Fibroblast of upper back skin (primary cell): ENCODE results near the gene APOA5.

Experiments
- DNase-seq: peaks from one replicate; pipeline ENCODE4 v3.0.0-alpha.2; 2013

APOA5 gene

GRCh38 chr11:116794851-116795250, 3.2 kb upstream of the APOA5 start:
- DNase-seq, result no peak

GRCh38 chr11:116793772-116794097, 2.1 kb upstream of the APOA5 start:
- DNase-seq, result peak; percentile 13

DNA sequence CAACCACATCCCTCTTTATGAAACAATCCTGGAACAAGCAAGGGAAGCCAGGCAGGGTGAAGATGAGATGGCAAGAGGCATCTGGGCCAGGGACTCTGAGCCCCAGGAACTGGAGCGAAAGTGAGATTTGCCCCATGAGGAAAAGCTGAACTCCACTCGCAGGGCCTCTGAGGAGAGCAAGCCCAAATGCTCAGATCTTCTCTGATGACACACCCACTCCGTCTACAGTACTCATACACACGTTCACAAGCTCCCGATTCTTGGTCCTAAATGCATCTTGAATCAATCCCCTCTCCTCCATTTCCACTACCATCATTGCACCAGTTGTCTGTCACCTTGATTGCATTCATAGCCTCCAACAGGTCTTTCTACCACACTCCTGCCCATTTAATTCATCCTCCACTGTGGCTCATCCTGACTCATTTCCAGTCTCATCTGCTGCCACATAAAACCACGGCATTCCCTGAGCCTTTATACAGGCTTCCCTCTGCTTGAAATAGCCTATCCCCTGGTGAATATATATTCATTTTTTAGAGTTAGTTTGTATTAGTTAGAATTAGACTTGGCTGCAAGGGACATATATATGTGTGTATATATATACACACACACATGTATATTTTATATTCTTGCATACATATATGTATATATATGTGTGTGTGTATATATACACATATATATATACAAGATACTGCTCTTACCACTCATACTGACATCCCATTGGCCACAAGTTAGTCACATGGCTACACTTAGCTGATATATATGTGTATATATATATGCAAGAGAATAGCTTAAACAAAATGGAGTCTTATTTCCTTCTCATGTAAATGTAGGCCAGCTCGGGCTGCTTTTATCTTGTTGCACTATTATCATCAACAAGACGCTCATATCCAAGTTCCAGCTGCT, 1.4 kb upstream of the APOA5 start:
- DNase-seq, result peak; percentile 80

DNA sequence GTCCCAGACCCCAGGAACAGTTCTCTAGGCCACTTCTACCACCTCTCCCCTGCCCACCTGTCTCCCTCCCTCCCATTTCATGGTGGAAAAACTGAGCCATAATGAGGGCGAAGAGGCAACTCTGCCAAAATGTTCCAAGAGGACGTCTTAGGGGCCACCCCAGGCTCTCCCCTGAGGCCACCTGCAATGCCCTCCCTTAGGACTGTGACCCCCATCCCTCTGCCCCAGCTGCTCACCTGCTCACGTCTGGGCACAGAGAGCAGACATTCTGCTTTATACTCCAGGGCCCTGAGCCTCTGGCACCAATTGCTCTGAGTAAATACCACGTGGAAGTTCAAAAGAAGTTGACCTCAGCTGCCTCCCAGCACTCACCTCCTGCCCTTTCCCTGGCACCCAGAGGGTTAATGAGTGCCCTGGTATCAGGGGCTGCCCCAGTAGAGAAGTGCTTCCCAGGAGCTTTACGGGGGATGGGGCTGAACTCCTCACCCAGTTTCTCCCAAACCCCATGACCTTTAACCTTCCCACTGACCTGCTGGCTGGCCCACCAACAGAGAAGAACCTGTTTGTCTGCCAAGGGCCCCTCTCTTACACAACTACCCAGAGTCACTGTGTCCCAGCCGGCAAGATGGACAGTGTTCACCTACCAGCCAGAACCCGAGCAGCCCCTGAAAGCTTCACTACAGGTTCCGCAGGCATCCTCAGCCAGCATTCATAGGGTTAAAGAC, 627 bp upstream of the APOA5 start:
- DNase-seq, result no peak

- peak; percentile 63 for DNase-seq
Measured at GRCh38 chr11:116791002-116791812, 472 bp downstream of the APOA5 start.

DNA sequence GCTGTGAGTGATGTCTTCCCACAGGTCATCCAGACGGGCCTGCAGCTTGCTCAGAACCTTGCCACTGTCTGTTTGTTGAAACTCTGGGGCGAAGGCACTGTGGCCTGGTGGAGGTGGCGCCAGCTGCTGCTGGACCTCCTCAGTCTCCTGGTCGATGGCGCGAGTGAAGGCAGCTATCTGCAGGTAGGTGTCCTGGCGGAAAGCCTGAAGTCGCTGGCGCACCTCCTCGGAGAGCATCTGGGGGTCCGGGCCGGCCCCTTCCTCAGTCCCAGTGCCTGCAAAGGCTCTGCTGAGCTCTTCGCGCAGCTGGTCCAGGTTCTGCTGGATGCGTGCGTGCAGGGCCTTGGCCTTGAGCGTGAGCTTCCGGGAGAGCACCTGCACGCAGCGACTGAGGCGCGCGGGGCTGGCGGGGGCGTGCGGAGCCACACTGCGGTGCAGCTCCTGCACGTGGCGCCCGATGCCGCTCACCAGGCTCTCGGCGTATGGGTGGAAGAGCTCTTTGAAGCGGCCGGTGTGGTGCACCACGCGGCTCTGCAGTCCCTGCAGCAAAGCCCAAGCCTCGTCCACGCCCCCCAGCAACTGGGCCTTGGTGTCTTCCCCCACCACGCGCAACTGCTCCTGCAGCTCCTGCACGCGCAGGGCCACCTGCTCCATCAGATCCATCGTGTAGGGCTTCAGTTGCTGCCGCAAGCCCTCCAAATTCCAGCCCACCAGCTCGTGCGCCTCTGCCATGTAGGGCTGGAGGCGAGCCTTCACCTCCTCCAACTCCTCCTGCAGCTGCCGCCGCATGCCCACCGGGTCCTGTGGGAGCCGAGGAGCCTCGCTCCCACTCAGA, 1.3 kb downstream of the APOA5 start:
- DNase-seq, result no peak

DNA sequence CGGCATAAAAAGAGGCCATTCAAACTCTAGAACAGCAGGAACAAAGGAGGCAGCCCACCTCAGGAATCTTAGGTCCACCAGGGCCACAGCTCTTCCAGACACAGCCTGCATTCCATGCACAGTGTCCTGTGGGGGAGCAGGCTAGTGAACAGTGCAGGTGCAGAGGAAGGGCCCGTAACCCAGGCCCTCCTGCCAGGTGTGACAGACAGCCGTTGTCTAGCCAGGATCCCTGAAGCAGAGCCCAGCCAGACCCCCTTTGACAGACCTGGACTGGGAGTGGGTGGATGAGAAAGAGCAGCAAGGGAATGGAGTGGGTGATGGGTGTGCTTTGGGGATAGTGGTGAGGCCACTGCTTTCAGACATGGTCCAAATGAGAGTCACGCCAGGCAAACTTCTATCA, 2.7 kb downstream of the APOA5 start:
- no peak for DNase-seq

DNA sequence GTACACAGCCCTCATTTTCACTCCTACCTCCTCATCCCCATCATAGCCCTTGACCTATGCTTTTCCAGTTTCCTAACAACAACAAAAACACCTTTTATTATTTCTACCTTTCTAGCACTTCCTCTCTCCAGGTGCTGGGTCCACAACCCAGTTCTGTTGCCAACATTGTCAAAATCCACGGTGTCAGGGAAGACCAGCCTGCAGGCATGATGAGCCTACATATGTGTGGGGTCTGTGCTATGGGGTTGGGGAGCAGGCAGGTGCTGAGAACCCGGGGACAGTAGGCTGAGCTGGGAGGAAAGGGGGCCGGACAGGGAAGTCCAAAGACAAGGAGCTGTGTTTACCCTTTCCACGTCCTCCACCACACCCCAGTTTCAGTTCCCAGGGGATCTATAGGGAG, 3.1 kb downstream of the APOA5 start:
- no peak for DNase-seq

GRCh38 chr11:116787786-116788486, 3.7 kb downstream of the APOA5 start, which contains the start of gene ZPR1:
ZPR1 (minus strand) TSS chr11:116788023; CDS start chr11:116787990, 33 bp downstream.
- DNase-seq, result peak; percentile 65

DNA sequence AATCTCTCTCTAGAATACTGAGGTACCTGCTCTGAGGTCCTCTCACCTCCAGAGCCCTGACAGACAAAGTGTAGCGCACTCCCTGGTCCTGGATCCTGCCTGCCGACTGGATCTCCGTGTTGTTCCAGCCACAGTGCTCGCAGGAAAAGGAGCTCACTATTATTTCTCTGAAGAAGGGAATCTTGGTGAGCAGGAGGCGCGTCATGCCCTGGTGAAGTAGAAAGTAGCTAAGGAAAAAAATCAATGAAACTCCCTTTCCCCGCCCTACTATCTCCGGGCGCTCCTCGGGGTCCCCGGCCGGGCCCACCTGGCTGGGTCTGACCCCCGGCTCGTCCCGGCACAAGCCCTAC, 4.3 kb downstream of the APOA5 start:
- DNase-seq, result no peak

DNA sequence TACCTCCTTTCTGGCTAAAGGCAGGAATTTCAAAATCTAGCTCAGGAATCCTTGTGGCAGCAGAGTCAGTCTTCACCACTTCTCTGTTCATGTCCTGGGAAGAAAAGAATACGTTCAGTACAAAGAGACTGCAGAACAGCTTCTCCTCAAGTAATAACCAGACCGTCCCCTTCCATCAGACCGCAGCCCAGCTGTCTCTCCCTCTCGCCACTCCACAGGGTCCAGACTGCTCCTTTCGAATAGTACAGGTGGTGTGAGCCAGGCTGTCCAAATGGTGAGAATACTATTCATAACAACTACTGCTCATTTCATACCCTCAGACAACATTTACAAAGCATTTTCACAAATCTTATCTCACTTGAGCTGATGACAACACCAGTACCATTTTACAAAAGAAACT, 4.7 kb downstream of the APOA5 start:
- DNase-seq, result no peak

GRCh38 chr11:116786326-116786725, 5.4 kb downstream of the APOA5 start:
- DNase-seq, result no peak

- no peak for DNase-seq
Measured at GRCh38 chr11:116782728-116783127, 9.0 kb downstream of the APOA5 start.

GRCh38 chr11:116778556-116778955, 13.1 kb downstream of the APOA5 start:
- no peak for DNase-seq

- no peak for DNase-seq
Measured at GRCh38 chr11:116777056-116777455, 14.6 kb downstream of the APOA5 start.

DNA sequence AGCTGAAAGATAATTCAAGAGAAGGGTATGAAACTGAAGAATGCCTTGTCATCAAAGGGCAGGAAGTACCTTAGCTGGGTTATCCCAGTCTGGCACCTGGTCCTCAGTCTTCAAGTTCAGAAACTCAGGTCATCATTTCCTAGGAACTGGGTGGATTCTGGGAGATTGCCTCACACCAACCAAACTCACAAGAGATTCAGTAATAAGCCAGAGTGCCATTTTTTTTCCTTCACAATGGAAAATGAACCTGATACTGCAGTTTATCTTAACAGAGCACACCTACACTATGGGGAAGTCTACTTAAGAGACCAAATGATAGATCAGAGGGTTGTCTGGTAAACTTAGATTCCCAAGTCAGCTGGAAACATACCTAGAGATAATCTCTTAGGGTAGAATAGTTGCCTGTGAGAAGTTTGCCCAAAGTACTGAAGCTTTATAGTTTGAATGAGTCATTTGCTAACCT, 15.1 kb downstream of the APOA5 start:
- DNase-seq, result no peak

DNA sequence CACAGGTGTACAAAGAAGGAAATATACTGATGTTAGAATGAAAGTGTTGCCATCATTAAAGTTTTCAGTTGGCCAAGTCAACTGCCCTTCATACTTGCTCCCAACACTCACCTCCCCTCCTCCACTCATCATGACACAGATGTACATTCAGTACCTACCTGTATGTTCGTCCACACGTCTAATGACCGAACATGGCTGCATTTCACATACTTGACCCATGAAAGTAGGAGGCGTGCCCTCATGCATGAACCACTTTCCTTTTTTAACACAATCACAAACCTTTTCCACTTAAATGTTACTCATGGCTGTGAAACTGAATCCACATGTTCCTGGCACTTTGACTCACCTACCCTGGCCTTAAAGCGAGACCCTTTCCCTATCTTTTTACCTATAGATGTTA, 15.7 kb downstream of the APOA5 start:
- no peak for DNase-seq

- no peak for DNase-seq
Measured at GRCh38 chr11:116774661-116775060, 17.0 kb downstream of the APOA5 start.

GRCh38 chr11:116773203-116774097, 18.2 kb downstream of the APOA5 start:
- no peak for DNase-seq

GRCh38 chr11:116772443-116773202, 19.1 kb downstream of the APOA5 start, which contains the start of gene BUD13:
BUD13 (minus strand) TSS chr11:116772987; CDS start chr11:116772964, 23 bp downstream.
- peak; percentile 77 for DNase-seq
